HepG2 (cell line): ENCODE results near the gene PBX1. TPM values are rescaled to one million over a fixed set of nuclear protein-coding genes. Genes with fewer than 3 reads are reported as not detected.

ENCODE experiments used
- ATAC-seq: fragments of 200-7000 bp; cut with Tn5 transposase; 3 replicates; pipeline ENCODE4 v1.9.1; 2020; ENCODE audit warnings: mild to moderate bottlenecking, moderate library complexity
- BruUV-seq: library from RNA; stranded (reverse); fragments of 400-500 nt; replicated peaks from 2 replicates; lab custom pipeline; 2021; lab: Mats Ljungman, UMichigan
- CTCF ChIA-PET: fragments of 300-600 bp; formaldehyde crosslinking; extraction: SDS; loops from one replicate; lab custom pipeline; 2021; ENCODE audit warnings: low total read pairs, inconsistent platforms, low intra/inter-chr PET ratio; lab: Yijun Ruan, JAX
- POLR2A ChIA-PET: fragments of 350-600 bp; sonication (Branson Sonifier 250); formaldehyde crosslinking; loops from one replicate; lab custom pipeline; 2020; ENCODE audit warnings: antibody characterized with exemption, inconsistent platforms; lab: Yijun Ruan, JAX
- DNase-seq: peaks from one replicate; pipeline ENCODE4 v3.0.0-alpha.2; 2015; ENCODE audit warnings: low spot score
- FAIRE-seq: peaks from 3 replicates; lab custom pipeline; 2011; peaks lifted over from hg19 to GRCh38; lab: Jason Lieb, UNC
- H2AFZ ChIP-seq: one replicate; pipeline ENCODE4 v1.6.1; 2011; ENCODE audit warnings: low read length, inconsistent platforms
- H3K27ac ChIP-seq: fragments of 300-600 bp; 3 replicates; pipeline ENCODE4 v1.8.0; 2011; ENCODE audit warnings: mixed run types, mild to moderate bottlenecking, mixed read lengths, low read length, inconsistent platforms; ENCODE audit not compliant: insufficient read depth; ENCODE audit errors: extremely low read length
- H3K27me3 ChIP-seq, 2 experiments: fragments of 200-600 bp in 1 of 2; 2 replicates in 1 of 2; 3 replicates in 1 of 2; pipeline versions ENCODE4 v1.6.0 to v1.8.0; 2011; ENCODE audit warnings: low read length in 2 of 2, mild to moderate bottlenecking in 2 of 2, moderate library complexity in 2 of 2, inconsistent platforms in 1 of 2; ENCODE audit not compliant: insufficient read depth in 2 of 2, control insufficient read depth in 1 of 2
- H3K36me3 ChIP-seq, 2 experiments: fragments of 200-600 bp in 1 of 2; replicated peaks in 1 of 2; 2 replicates in 1 of 2; 3 replicates in 1 of 2; pipeline versions ENCODE4 v1.5.1 to v1.8.0; 2011; ENCODE audit warnings: low read length in 2 of 2, inconsistent platforms in 1 of 2; ENCODE audit not compliant: insufficient read depth in 2 of 2, control insufficient read depth in 1 of 2
- H3K4me1 ChIP-seq: 2 replicates; pipeline ENCODE4 v1.5.1; 2012; ENCODE audit warnings: low read length, inconsistent platforms; ENCODE audit not compliant: insufficient read depth
- H3K4me2 ChIP-seq: 2 replicates; pipeline ENCODE4 v1.6.0; 2011; ENCODE audit warnings: low read depth, low read length, inconsistent platforms
- H3K4me3 ChIP-seq, 3 experiments: fragments of 200-600 bp in 1 of 3; sonication (generic), shearing (Covaris generic) in 1 of 3; replicated peaks in 1 of 3; 2 replicates each; pipeline ENCODE4 v1.5.1; 2011 to 2016; ENCODE audit warnings: low read length in 3 of 3, inconsistent platforms in 2 of 3, low read depth in 2 of 3, mild to moderate bottlenecking in 2 of 3, control low read depth in 1 of 3, mixed read lengths in 1 of 3; ENCODE audit not compliant: insufficient read depth in 1 of 3
- H3K79me2 ChIP-seq: one replicate; pipeline ENCODE4 v1.6.1; 2011; ENCODE audit warnings: low read length, inconsistent platforms; ENCODE audit not compliant: insufficient read depth
- H3K9ac ChIP-seq: 2 replicates; pipeline ENCODE4 v1.6.0; 2011; ENCODE audit warnings: mild to moderate bottlenecking, low read depth, low read length, inconsistent platforms; ENCODE audit not compliant: insufficient read depth
- H3K9me3 ChIP-seq: 2 replicates; pipeline ENCODE4 v1.5.1; 2012; ENCODE audit warnings: mild to moderate bottlenecking, low read length
- H4K20me1 ChIP-seq: 2 replicates; pipeline ENCODE4 v1.6.0; 2011; ENCODE audit warnings: inconsistent platforms, mild to moderate bottlenecking, low read length, moderate library complexity; ENCODE audit not compliant: insufficient read depth
- ESRRA ChIP-seq: sonication (generic); formaldehyde crosslinking; IDR thresholded peaks from 2 replicates; pipeline ENCODE4 v1.5.1; 2020; ENCODE audit warnings: mild to moderate bottlenecking, low read depth, missing genetic modification reagents
- HMGA1 ChIP-seq: sonication (generic); formaldehyde crosslinking; conservative IDR thresholded peaks from 2 replicates; pipeline ENCODE4 v1.4.0; 2020; ENCODE audit warnings: missing genetic modification reagents
- MAFK ChIP-seq, 2 experiments: IDR thresholded peaks in 1 of 2; conservative IDR thresholded peaks in 1 of 2; 2 replicates each; pipeline ENCODE4 v1.6.1; 2011; ENCODE audit warnings: improper control_type of control experiment in 2 of 2, low read length in 2 of 2
- NFE2 ChIP-seq: sonication (generic); formaldehyde crosslinking; IDR thresholded peaks from 2 replicates; pipeline ENCODE4 v1.4.0; 2020; ENCODE audit warnings: missing genetic modification reagents
- RFX3 ChIP-seq: IDR thresholded peaks from 2 replicates; pipeline ENCODE4 v1.6.1; 2016; ENCODE audit warnings: missing biosample characterization, missing genetic modification reagents
- TBX2 ChIP-seq: sonication (generic); formaldehyde crosslinking; IDR thresholded peaks from 2 replicates; pipeline ENCODE4 v1.5.0; 2020; ENCODE audit warnings: missing genetic modification reagents, mild to moderate bottlenecking, borderline replicate concordance
- THRA ChIP-seq: sonication (generic); formaldehyde crosslinking; IDR thresholded peaks from 2 replicates; pipeline ENCODE4 v1.4.0; 2020; ENCODE audit warnings: missing genetic modification reagents, borderline replicate concordance
- ZNF790 ChIP-seq: sonication (generic); formaldehyde crosslinking; IDR thresholded peaks from 2 replicates; pipeline ENCODE4 v1.8.0; 2022; ENCODE audit warnings: missing genetic modification reagents, mild to moderate bottlenecking, borderline replicate concordance
- WGBS: methylation state at CpG from one replicate; pipeline ENCODE4 v1.1.6; 2017; ENCODE audit warnings: low lambda C conversion rate; 5-methylcytosine and 5-hydroxymethylcytosine counted together
- in situ Hi-C: cut with HindIII; loops from 2 replicates; pipeline ENCODE4 v1.10.0; 2017; ENCODE audit warnings: low pct_unique_long_range_greater_than_20kb; ENCODE audit not compliant: extremely low pct_ligation_motif_present
- intact Hi-C: fragments of 100-400 bp; cut with micrococcal nuclease; formaldehyde crosslinking; loops from one replicate; pipeline ENCODE4 v1.10.0; 2022; ENCODE audit not compliant: unreplicated experiment
- polyA plus RNA-seq, 8 experiments: library from polyadenylated mRNA; depleted of rRNA in 3 of 8; stranded (reverse) in 7 of 8; unstranded in 1 of 8; fragments of >200 nt; fragmentation: Illumina TruSeq in 4 of 8; extraction: Trizol in 4 of 8; gene quantifications; 2 replicates each; pipeline versions ENCODE4 v1.2.1 to v1.2.3, GENCODE V29; 2011 to 2016; ENCODE audit warnings: low read depth in 4 of 8, missing spikeins in 1 of 8, mixed read lengths in 1 of 8; ENCODE audit not compliant: insufficient read depth in 1 of 8
- total RNA-seq, 5 experiments: library from RNA; depleted of rRNA; stranded (reverse); fragments of >200 nt; fragmentation: Illumina TruSeq; extraction: Trizol; gene quantifications; 2 replicates each; pipeline ENCODE4 v1.2.3, GENCODE V29; 2016; ENCODE audit warnings: low read depth in 1 of 5

Gene PBX1
- total and polyA plus RNA-seq, 2 of the 13 experiments (the other 11 are each of a cell fraction or from before 2014, with no cell fraction given), result 0.24 TPM; not detected in 1

- Histone ChIP-seq H2AFZ (no peak overlapping the region), H3K36me3 (no peaks in the 10 kb centered on the region), H3K4me2 (no peak overlapping the region), H3K9me3 (no peaks in the 10 kb centered on the region), H3K4me3 (no peak overlapping the region), H3K9ac (no peak overlapping the region), H3K4me1 (no peaks in the 10 kb centered on the region), H3K79me2 (no peaks in the 10 kb centered on the region), H3K27ac (no peak overlapping the region), H4K20me1 (no peaks in the 10 kb centered on the region), H3K27me3 (no peaks in the 10 kb centered on the region)
- no peak for FAIRE-seq
- 20% methylated on average over 13 of the region's 13 CpGs for WGBS
- no peak for TF ChIP-seq ZNF790 (CRISPR knock-in tag)
- no peak for TF ChIP-seq MAFK (conservative IDR thresholded peaks at IDR 0.05 in 1 of 2, IDR thresholded peaks at IDR 0.05 in 1 of 2; ENCODE audit: low read length in 2 of 2)
- TF ChIP-seq THRA (CRISPR knock-in tag), result no peak
- TF ChIP-seq HMGA1 (CRISPR knock-in tag), result no peak
- no peak for TF ChIP-seq RFX3 (CRISPR knock-in tag)
- no peak for DNase-seq
- ChIA-PET POLR2A (no interaction called here), CTCF (no interaction called here)
- BruUV-seq, result no TSS peak
- in situ Hi-C loops (no loop called here), intact Hi-C loops (no loop called here)
- ATAC-seq, result no peak
Measured at GRCh38 chr1:164846731-164847691, 288.0 kb downstream of the PBX1 start.

GRCh38 chr1:164853146-164853545 is 294.2 kb downstream of the PBX1 start:
- no peaks in the 10 kb centered on the region for H3K9me3 ChIP-seq
- in situ Hi-C loops, result no loop called here
- FAIRE-seq, result no peak
- ATAC-seq, result no peak
- no peaks in the 10 kb centered on the region for H4K20me1 ChIP-seq
- no peak overlapping the region for H3K4me3 ChIP-seq
- H3K79me2 ChIP-seq, result no peaks in the 10 kb centered on the region
- H3K4me2 ChIP-seq, result no peak overlapping the region
- no peak overlapping the region for H2AFZ ChIP-seq
- H3K4me1 ChIP-seq, result no peaks in the 10 kb centered on the region
- TF ChIP-seq NFE2 (CRISPR knock-in tag) (no peak), TBX2 (CRISPR knock-in tag) (no peak), ESRRA (CRISPR knock-in tag) (no peak)
- ChIA-PET CTCF (no interaction called here), POLR2A (no interaction called here)
- H3K27me3 ChIP-seq, result no peaks in the 10 kb centered on the region
- DNase-seq, result no peak
- WGBS, result 25% methylated on average over 2 of the region's 2 CpGs
- H3K9ac ChIP-seq, result no peak overlapping the region
- no TSS peak for BruUV-seq
- no peaks in the 10 kb centered on the region for H3K36me3 ChIP-seq
- intact Hi-C loops, result no loop called here
- H3K27ac ChIP-seq, result no peak overlapping the region
